Right atrium auricular region (tissue), 2 donors: ENCODE data around the gene MT1X. TPM values are rescaled to one million over a fixed set of nuclear protein-coding genes. Genes with fewer than 3 reads are reported as not detected.

ENCODE experiments used
- DNase-seq: peaks from one replicate; pipeline ENCODE4 v3.0.0-alpha.2; 2019; ENCODE audit warnings: low spot score
- H3K27ac ChIP-seq, 2 donors: fragments of 200-600 bp; sonication (generic); 1 replicate in 1 of 2; 2 replicates in 1 of 2; pipeline ENCODE4 v1.5.1; 2016 to 2019
- H3K27me3 ChIP-seq, 2 donors: fragments of 200-600 bp; sonication (generic); one replicate each; pipeline versions ENCODE4 v1.5.1 to v1.6.0; 2017 to 2019
- H3K36me3 ChIP-seq: fragments of 200-600 bp; sonication (generic); one replicate; pipeline ENCODE4 v1.5.1; 2016
- H3K4me1 ChIP-seq, 2 donors: fragments of 200-600 bp; sonication (generic); one replicate each; pipeline versions ENCODE4 v1.5.1 to v1.6.0; 2017 to 2019
- H3K4me3 ChIP-seq, 2 donors: fragments of 200-600 bp; sonication (generic); 1 replicate in 1 of 2; 2 replicates in 1 of 2; pipeline ENCODE4 v1.5.1; 2017 to 2019; ENCODE audit warnings: mild to moderate bottlenecking in 1 of 2, moderate library complexity in 1 of 2
- H3K9me3 ChIP-seq, 2 donors: fragments of 200-600 bp; sonication (generic); one replicate each; pipeline ENCODE4 v1.5.1; 2019
- total RNA-seq, 2 donors: library from RNA; depleted of rRNA; stranded (reverse); fragments of >200 nt; gene quantifications; one replicate each; pipeline ENCODE4 v1.1.0, GENCODE V29; 2016
- TF ChIP-seq, protein P1 (sequence below), 2 donors: fragments of 200-600 bp; sonication (generic); IDR thresholded peaks; one replicate each; pipeline ENCODE4 v1.5.1; 2019; ENCODE audit warnings: antibody characterized with exemption in 2 of 2

The MT1X gene
- 100 to 1,000 TPM; 193 to 287 TPM for total RNA-seq

DNA sequence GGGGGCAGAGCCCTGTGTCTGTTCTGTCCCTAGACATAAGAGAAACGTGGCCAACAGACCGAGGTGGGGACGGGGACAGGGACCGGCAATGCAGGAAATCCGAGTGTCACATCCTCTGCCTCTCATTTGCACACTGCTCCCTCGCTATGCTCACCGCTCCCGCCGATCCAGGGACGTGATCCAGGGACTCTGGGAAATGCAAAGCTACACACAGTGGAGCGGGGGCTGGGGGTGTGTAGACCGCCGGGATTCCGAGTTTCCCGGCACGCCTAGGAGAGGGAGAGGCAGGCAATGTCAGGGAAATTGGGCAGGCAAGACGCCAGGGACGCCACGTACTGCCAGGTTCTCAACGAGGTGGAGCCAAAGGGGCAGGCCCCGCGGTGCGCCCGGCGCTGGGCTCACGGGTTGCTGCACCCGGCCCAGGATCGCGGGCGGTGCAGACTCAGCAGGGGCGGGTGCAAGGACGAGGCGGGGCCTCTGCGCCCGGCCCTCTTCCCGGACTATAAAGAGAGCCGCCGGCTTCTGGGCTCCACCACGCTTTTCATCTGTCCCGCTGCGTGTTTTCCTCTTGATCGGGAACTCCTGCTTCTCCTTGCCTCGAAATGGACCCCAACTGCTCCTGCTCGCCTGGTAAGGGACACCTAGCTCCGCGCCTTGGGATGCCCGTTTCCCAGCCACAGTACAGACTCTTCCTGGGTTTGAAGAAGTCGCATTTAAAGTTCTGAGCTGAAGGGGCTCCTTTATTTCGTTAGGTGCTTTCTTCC is at the start of gene MT1X:
Gene MT1X (plus strand): TSS at position 532 of the 764 bp plus-strand sequence. CDS start 71 bp downstream, at position 603.
- TF ChIP-seq, protein P1, sequence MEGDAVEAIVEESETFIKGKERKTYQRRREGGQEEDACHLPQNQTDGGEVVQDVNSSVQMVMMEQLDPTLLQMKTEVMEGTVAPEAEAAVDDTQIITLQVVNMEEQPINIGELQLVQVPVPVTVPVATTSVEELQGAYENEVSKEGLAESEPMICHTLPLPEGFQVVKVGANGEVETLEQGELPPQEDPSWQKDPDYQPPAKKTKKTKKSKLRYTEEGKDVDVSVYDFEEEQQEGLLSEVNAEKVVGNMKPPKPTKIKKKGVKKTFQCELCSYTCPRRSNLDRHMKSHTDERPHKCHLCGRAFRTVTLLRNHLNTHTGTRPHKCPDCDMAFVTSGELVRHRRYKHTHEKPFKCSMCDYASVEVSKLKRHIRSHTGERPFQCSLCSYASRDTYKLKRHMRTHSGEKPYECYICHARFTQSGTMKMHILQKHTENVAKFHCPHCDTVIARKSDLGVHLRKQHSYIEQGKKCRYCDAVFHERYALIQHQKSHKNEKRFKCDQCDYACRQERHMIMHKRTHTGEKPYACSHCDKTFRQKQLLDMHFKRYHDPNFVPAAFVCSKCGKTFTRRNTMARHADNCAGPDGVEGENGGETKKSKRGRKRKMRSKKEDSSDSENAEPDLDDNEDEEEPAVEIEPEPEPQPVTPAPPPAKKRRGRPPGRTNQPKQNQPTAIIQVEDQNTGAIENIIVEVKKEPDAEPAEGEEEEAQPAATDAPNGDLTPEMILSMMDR (IDR thresholded peaks at IDR 0.05) = no peak
- Histone ChIP-seq H3K4me1 (peaks cover 0 to 40% of the 10 kb centered on the region in 2 donors), H3K9me3 (no peaks in the 10 kb centered on the region), H3K36me3 (peaks cover 4% of the 10 kb centered on the region), H3K27ac (peak within 1 kb of the TSS; percentile 86 to 87), H3K27me3 (no peaks in the 10 kb centered on the region), H3K4me3 (peak within 1 kb of the TSS; percentile 59 to 60)
- DNase-seq = peak; percentile 97

DNA sequence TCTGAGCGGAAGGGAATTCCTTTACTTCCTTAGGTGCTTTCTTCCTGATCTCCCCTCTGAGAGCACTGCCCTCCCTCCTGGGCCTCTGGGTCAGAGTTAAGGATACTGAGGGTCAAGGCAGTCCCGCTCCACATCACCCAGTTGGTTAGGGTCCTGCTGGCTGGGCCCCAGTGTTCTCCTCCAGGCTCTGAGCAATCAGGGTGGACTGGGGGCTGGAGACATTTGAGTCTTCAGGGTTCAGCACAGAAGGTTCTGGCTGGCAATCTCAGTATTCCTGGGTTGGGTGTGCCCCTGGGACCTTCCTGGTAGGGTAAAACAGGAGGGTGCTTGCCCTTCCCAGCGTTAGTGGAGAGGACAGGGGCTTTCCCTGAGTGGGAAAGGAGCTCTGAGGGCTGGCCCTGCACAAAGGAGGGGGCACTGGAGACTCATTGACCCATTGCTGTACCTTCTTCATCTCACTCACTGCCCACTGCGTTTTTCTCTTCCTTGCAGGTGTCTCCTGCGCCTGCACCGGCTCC is 49.4 kb upstream of the MT1X start:
- Histone ChIP-seq H3K27me3 (no peaks in the 10 kb centered on the region), H3K27ac (peak overlapping the region; percentile 79 to 81), H3K36me3 (no peaks in the 10 kb centered on the region), H3K4me1 (peaks cover 0 to 32% of the 10 kb centered on the region in 2 donors), H3K9me3 (no peaks in the 10 kb centered on the region), H3K4me3 (peak overlapping the region; percentile 39 to 58)
- TF ChIP-seq, protein P1 (IDR thresholded peaks at IDR 0.05) = no peak
- DNase-seq = no peak

DNA sequence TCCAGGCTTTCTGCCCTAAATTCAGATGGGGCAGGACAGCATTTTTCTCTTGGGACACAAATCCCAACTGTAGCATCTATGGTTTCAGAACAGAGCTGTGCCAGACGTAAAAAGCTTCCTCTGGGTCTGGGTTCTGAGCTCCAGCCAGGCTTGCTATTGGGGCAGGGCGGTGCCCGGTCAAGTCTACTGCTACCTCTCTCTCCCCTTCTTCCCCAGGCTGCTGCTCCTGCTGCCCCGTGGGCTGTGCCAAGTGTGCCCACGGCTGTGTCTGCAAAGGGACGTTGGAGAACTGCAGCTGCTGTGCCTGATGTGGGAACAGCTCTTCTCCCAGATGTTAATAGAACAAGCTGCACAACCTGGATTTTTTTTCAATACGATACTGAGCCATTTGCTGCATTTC is 48.7 kb upstream of the MT1X start:
- Histone ChIP-seq H3K27ac (no peak overlapping the region), H3K4me1 (peaks cover 0 to 39% of the 10 kb centered on the region in 2 donors), H3K9me3 (no peaks in the 10 kb centered on the region), H3K4me3 (peak overlapping the region in 1 of 2 donors; percentile 58), H3K36me3 (no peaks in the 10 kb centered on the region), H3K27me3 (no peaks in the 10 kb centered on the region)
- TF ChIP-seq, protein P1 (IDR thresholded peaks at IDR 0.05) = no peak
- DNase-seq = no peak

DNA sequence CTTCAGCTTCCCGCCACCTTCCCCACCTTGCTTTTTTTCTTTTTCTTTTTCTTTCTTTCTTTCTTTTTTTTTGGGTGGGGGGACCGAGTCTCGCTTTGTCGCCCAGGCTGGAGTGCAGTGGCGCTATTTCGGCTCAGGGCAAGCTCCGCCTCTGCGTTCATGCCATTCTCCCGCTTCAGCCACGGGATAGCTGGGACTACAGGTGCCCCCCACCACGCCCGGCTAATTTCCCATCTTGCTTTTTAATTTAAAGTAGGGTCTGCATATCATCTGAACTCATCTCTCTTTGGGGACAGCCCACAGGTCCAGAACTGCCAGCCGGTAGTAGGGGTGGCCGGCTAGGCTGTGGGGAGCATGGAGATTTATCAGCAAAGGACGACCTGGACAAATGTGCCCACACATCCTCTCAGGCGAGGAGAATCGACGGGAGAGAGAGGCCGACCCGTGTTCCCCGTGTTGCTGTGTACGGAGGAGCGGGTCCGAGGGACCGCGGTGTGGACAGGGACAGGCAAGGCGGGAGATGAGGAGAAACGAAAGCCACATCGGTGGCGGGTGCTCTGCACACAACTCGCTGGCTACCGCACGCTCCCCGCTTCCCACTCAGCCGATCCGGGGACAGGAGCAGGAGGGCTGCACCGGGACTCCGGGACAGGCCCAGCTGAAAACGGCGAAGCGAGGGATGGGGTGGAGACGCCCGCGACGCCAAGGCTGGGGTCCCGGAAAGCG is 47.4 kb upstream of the MT1X start:
- no peaks in the 10 kb centered on the region for H3K36me3 ChIP-seq
- TF ChIP-seq, protein P1 (IDR thresholded peaks at IDR 0.05) = no peak
- DNase-seq = no peak
- peaks cover 0 to 36% of the 10 kb centered on the region in 2 donors for H3K4me1 ChIP-seq
- H3K9me3 ChIP-seq = no peaks in the 10 kb centered on the region
- no peaks in the 10 kb centered on the region for H3K27me3 ChIP-seq
- no peak overlapping the region for H3K27ac ChIP-seq
- H3K4me3 ChIP-seq = peak overlapping the region in 1 of 2 donors; percentile 23

DNA sequence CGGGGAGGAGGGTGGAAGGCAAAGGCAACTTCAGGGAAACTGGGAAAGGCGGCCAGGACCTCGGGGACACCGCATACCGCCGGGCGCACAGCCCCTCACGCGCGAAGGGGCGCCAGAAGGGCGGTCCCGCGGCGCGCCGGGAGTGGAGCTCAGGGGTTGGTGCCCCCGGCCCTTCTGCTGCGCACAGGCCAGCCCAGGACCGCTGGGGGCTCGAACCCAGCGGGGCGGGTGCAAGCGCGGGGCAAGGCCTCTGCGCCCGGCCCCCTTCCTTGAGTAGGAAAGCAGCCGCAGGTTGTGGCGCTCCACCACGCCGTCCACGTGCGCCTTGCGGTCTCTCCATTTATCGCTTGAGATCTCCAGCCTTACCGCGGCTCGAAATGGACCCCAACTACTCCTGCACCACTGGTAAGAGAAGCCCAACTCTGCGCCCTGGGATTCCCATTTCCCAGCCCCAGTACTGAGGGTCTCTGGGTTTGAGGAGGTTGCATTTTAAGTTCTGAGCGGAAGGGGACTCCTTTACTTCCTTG is 46.8 kb upstream of the MT1X start:
- Histone ChIP-seq H3K4me3 (peak overlapping the region in 1 of 2 donors; percentile 23), H3K27me3 (no peaks in the 10 kb centered on the region), H3K9me3 (no peaks in the 10 kb centered on the region), H3K4me1 (peaks cover 0 to 36% of the 10 kb centered on the region in 2 donors), H3K36me3 (no peaks in the 10 kb centered on the region), H3K27ac (no peak overlapping the region)
- no peak for DNase-seq
- TF ChIP-seq, protein P1 (IDR thresholded peaks at IDR 0.05) = no peak
